Measurements from ENCODE around the gene AQR. TPM values are rescaled to one million over a fixed set of nuclear protein-coding genes. Genes with fewer than 3 reads are reported as not detected.

AQR gene
- total RNA-seq, 4 donors from 2014 or later, result 21.1 to 35.5 (median 28.1) TPM

- TF ChIP-seq CTCF (IDR thresholded peaks at IDR 0.05) (no peak), POLR2A (IDR thresholded peaks at IDR 0.05) (no peak)
- no peaks in the 10 kb centered on the region for H3K27me3 ChIP-seq
- no peak overlapping the region for H3K27ac ChIP-seq
- no peaks in the 10 kb centered on the region for H3K36me3 ChIP-seq
- H3K4me3 ChIP-seq, result no peak overlapping the region
- no peaks in the 10 kb centered on the region for H3K4me1 ChIP-seq
- no peak for DNase-seq
- H3K9me3 ChIP-seq, result no peaks in the 10 kb centered on the region
These were observed 131.3 kb downstream of the AQR start for GRCh38 chr15:34838282-34838681.

GRCh38 chr15:34837246-34838016 is 132.1 kb downstream of the AQR start:
- Histone ChIP-seq H3K4me1 (no peaks in the 10 kb centered on the region), H3K27me3 (no peaks in the 10 kb centered on the region), H3K9me3 (no peaks in the 10 kb centered on the region), H3K27ac (no peak overlapping the region), H3K36me3 (no peaks in the 10 kb centered on the region), H3K4me3 (no peak overlapping the region)
- TF ChIP-seq CTCF (IDR thresholded peaks at IDR 0.05) (no peak), POLR2A (IDR thresholded peaks at IDR 0.05) (no peak)
- no peak for DNase-seq

GRCh38 chr15:34828145-34828911 is 141.2 kb downstream of the AQR start:
- Histone ChIP-seq H3K27me3 (no peaks in the 10 kb centered on the region), H3K4me1 (no peaks in the 10 kb centered on the region), H3K4me3 (no peak overlapping the region), H3K36me3 (no peaks in the 10 kb centered on the region), H3K9me3 (no peaks in the 10 kb centered on the region), H3K27ac (no peak overlapping the region)
- TF ChIP-seq POLR2A (IDR thresholded peaks at IDR 0.05) (no peak), CTCF (IDR thresholded peaks at IDR 0.05) (no peak)
- no peak for DNase-seq

- no peak for DNase-seq
- TF ChIP-seq POLR2A (IDR thresholded peaks at IDR 0.05) (no peak), CTCF (IDR thresholded peaks at IDR 0.05) (no peak)
- H3K4me3 ChIP-seq, result no peak overlapping the region
- H3K9me3 ChIP-seq, result no peaks in the 10 kb centered on the region
- no peaks in the 10 kb centered on the region for H3K36me3 ChIP-seq
- H3K27me3 ChIP-seq, result no peaks in the 10 kb centered on the region
- no peak overlapping the region for H3K27ac ChIP-seq
- no peaks in the 10 kb centered on the region for H3K4me1 ChIP-seq
These were observed 147.7 kb downstream of the AQR start for GRCh38 chr15:34821831-34822230.

DNA sequence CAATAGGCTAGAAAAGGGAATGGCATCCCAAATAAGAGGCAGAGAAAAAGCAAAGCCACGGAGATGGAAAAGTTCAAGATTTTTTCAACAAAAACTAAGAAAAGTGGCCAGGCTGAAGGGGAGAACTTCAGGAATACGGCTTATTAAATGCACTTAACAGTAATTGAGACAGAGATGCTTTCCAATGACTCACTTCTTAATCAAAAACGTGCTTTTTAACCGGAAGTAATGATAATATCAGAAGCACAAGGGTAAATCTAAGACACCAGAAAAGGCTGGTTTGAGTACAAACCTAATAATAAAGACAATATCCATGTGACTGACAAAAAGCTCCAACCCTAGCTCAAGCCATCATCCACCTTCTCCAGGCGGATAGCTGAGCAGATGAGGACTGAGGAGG is 149.4 kb downstream of the AQR start:
- Histone ChIP-seq H3K4me1 (no peaks in the 10 kb centered on the region), H3K9me3 (no peaks in the 10 kb centered on the region), H3K27ac (no peak overlapping the region), H3K4me3 (no peak overlapping the region), H3K36me3 (no peaks in the 10 kb centered on the region), H3K27me3 (no peaks in the 10 kb centered on the region)
- no peak for DNase-seq
- TF ChIP-seq CTCF (IDR thresholded peaks at IDR 0.05), result no peak
- TF ChIP-seq POLR2A (IDR thresholded peaks at IDR 0.05), result no peak
